ENCODE measurements around the gene RRP36. TPM values are rescaled to one million over a fixed set of nuclear protein-coding genes. Genes with fewer than 3 reads are reported as not detected.

The RRP36 gene
- total RNA-seq, 1 experiment from 2014 or later = 133 TPM

DNA sequence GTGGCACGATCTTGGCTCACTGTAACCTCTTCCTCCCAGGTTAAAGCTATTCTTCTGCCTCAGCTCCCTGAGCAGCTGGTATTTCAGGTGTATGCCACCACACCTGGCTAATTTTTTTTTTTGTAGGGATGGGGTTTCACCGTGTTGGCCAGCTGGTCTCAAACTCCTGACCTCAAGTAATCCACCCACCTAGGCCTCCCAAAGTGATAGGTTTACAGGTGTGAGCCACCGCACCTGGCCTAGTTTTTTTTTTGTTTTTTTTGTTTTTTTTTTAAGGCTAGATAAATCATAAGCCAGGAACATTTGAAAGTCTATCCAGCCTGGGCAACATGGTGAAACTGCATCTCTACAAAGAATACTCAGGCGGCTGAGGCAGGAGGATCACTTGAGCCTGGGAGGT is 10.9 kb downstream of the RRP36 start:
- intact Hi-C loops (cut with micrococcal nuclease) = no loop called here
- H3K4me2 ChIP-seq (ENCODE audit: low read length) = no peak overlapping the region
- ChIA-PET CTCF (no interaction called here), POLR2A (ENCODE audit: unreplicated experiment) (no interaction called here)
- DNase-seq (no peak), ATAC-seq (no peak)
- H3K36me3 ChIP-seq (ENCODE audit: low read depth, low read length) = peaks cover 23% of the 10 kb centered on the region
- H3K9me2 ChIP-seq (replicated peaks; ENCODE audit: low read length) = no peaks in the 10 kb centered on the region
- no peaks in the 10 kb centered on the region for H3K27me3 ChIP-seq (ENCODE audit: low read length)
- H3K4me1 ChIP-seq (ENCODE audit: insufficient read depth, low read length) = no peaks in the 10 kb centered on the region
- H3K9me3 ChIP-seq (ENCODE audit: low read length) = no peaks in the 10 kb centered on the region
- no peak overlapping the region for H3K9ac ChIP-seq (ENCODE audit: low read length)
- no peaks in the 10 kb centered on the region for H3F3A ChIP-seq (ENCODE audit: low read length, unreplicated experiment)
- H3K27ac ChIP-seq (ENCODE audit: low read length) = no peak overlapping the region
- TF ChIP-seq, protein P1, sequence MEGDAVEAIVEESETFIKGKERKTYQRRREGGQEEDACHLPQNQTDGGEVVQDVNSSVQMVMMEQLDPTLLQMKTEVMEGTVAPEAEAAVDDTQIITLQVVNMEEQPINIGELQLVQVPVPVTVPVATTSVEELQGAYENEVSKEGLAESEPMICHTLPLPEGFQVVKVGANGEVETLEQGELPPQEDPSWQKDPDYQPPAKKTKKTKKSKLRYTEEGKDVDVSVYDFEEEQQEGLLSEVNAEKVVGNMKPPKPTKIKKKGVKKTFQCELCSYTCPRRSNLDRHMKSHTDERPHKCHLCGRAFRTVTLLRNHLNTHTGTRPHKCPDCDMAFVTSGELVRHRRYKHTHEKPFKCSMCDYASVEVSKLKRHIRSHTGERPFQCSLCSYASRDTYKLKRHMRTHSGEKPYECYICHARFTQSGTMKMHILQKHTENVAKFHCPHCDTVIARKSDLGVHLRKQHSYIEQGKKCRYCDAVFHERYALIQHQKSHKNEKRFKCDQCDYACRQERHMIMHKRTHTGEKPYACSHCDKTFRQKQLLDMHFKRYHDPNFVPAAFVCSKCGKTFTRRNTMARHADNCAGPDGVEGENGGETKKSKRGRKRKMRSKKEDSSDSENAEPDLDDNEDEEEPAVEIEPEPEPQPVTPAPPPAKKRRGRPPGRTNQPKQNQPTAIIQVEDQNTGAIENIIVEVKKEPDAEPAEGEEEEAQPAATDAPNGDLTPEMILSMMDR (conservative IDR thresholded peaks at IDR 0.05; ENCODE audit: low read depth, low read length) = no peak
- TF ChIP-seq EZH2 (IDR thresholded peaks at IDR 0.05; ENCODE audit: low read length, unreplicated experiment) (no peak), EZH2phosphoT487 (IDR thresholded peaks at IDR 0.05; ENCODE audit: borderline replicate concordance, low read length) (no peak)
- no peak overlapping the region for H2AFZ ChIP-seq (ENCODE audit: low read length)
- H4K20me1 ChIP-seq (ENCODE audit: low read length) = no peaks in the 10 kb centered on the region
- BruUV-seq (replicated peaks) = no TSS peak
- no peak overlapping the region for H3K4me3 ChIP-seq (ENCODE audit: low read length)
- no peaks in the 10 kb centered on the region for H3K79me2 ChIP-seq (ENCODE audit: low read length)

DNA sequence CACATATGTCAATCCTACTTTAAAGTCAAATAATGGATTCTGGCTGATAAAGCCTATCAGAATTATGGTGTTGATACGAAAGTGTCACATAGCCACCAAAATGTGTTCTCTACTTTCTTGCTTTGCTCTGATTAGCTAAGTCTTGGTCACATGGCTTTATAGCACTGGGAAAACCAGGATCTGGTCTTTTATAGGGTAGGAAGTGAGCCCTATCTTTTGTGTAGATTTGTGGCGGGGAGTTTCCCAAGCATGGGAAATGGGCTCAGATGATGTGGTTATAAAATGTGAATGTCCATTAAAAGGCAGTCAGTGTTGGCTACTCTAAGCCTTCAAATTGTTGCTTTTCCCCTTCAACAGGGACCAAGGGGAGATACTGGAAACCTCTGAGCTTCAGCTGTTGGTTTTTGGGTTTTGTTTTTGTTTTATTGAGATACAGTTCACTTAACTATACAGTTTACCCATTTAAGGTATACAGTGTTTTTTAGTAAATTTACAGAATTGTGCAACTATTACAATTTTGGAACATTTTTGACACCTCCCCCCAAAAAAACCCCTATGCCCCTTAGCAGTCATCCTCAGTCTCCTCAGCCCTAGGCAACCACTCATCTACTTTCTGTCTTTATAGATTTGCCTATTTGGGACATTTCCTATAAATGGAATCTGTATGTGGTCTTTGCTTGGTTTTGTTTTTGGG is 12.2 kb downstream of the RRP36 start:
- no peak overlapping the region for H3K27ac ChIP-seq (ENCODE audit: low read length)
- TF ChIP-seq EZH2phosphoT487 (IDR thresholded peaks at IDR 0.05; ENCODE audit: borderline replicate concordance, low read length) (no peak), EZH2 (IDR thresholded peaks at IDR 0.05; ENCODE audit: low read length, unreplicated experiment) (no peak)
- TF ChIP-seq, protein P1 (conservative IDR thresholded peaks at IDR 0.05; ENCODE audit: low read depth, low read length) = no peak
- H3K9me3 ChIP-seq (ENCODE audit: low read length) = no peaks in the 10 kb centered on the region
- H3K79me2 ChIP-seq (ENCODE audit: low read length) = no peaks in the 10 kb centered on the region
- DNase-seq (no peak), ATAC-seq (no peak)
- CTCF ChIA-PET = no interaction called here
- POLR2A ChIA-PET (ENCODE audit: unreplicated experiment) = no interaction called here
- no peak overlapping the region for H2AFZ ChIP-seq (ENCODE audit: low read length)
- TSS peak; percentile 10 for BruUV-seq (replicated peaks)
- H3K27me3 ChIP-seq (ENCODE audit: low read length) = no peaks in the 10 kb centered on the region
- intact Hi-C loops (cut with micrococcal nuclease) = no loop called here
- no peaks in the 10 kb centered on the region for H3F3A ChIP-seq (ENCODE audit: low read length, unreplicated experiment)
- no peaks in the 10 kb centered on the region for H3K9me2 ChIP-seq (replicated peaks; ENCODE audit: low read length)
- H3K4me3 ChIP-seq (ENCODE audit: low read length) = no peak overlapping the region
- H3K36me3 ChIP-seq (ENCODE audit: low read depth, low read length) = peaks cover 18% of the 10 kb centered on the region
- no peak overlapping the region for H3K4me2 ChIP-seq (ENCODE audit: low read length)
- H3K4me1 ChIP-seq (ENCODE audit: insufficient read depth, low read length) = no peaks in the 10 kb centered on the region
- no peak overlapping the region for H3K9ac ChIP-seq (ENCODE audit: low read length)
- no peaks in the 10 kb centered on the region for H4K20me1 ChIP-seq (ENCODE audit: low read length)

- no peaks in the 10 kb centered on the region for H4K20me1 ChIP-seq (ENCODE audit: low read length)
- no peaks in the 10 kb centered on the region for H3F3A ChIP-seq (ENCODE audit: low read length, unreplicated experiment)
- H2AFZ ChIP-seq (ENCODE audit: low read length) = no peak overlapping the region
- no peak overlapping the region for H3K27ac ChIP-seq (ENCODE audit: low read length)
- no peak for TF ChIP-seq EZH2 (IDR thresholded peaks at IDR 0.05; ENCODE audit: low read length, unreplicated experiment)
- TF ChIP-seq EZH2phosphoT487 (IDR thresholded peaks at IDR 0.05; ENCODE audit: borderline replicate concordance, low read length) = no peak
- TF ChIP-seq, protein P1 (conservative IDR thresholded peaks at IDR 0.05; ENCODE audit: low read depth, low read length) = no peak
- no peaks in the 10 kb centered on the region for H3K4me1 ChIP-seq (ENCODE audit: insufficient read depth, low read length)
- no peak overlapping the region for H3K4me3 ChIP-seq (ENCODE audit: low read length)
- no peaks in the 10 kb centered on the region for H3K27me3 ChIP-seq (ENCODE audit: low read length)
- DNase-seq = no peak
- no TSS peak for BruUV-seq (replicated peaks)
- ChIA-PET POLR2A (ENCODE audit: unreplicated experiment) (no interaction called here), CTCF (no interaction called here)
- H3K36me3 ChIP-seq (ENCODE audit: low read depth, low read length) = peaks cover 13% of the 10 kb centered on the region
- no peak for ATAC-seq
- no peaks in the 10 kb centered on the region for H3K9me2 ChIP-seq (replicated peaks; ENCODE audit: low read length)
- no peaks in the 10 kb centered on the region for H3K79me2 ChIP-seq (ENCODE audit: low read length)
- no peaks in the 10 kb centered on the region for H3K9me3 ChIP-seq (ENCODE audit: low read length)
- intact Hi-C loops (cut with micrococcal nuclease) = no loop called here
- no peak overlapping the region for H3K4me2 ChIP-seq (ENCODE audit: low read length)
- H3K9ac ChIP-seq (ENCODE audit: low read length) = no peak overlapping the region
Measured at GRCh38 chr6:43034190-43034525, 12.7 kb downstream of the RRP36 start.
